ENCODE measurements around the gene WDR86. TPM values are rescaled to one million over a fixed set of nuclear protein-coding genes. Genes with fewer than 3 reads are reported as not detected.

The WDR86 gene
- total RNA-seq, 4 donors from 2014 or later, result 1.4 to 2.4 (median 2.0) TPM; not detected in 1

DNA sequence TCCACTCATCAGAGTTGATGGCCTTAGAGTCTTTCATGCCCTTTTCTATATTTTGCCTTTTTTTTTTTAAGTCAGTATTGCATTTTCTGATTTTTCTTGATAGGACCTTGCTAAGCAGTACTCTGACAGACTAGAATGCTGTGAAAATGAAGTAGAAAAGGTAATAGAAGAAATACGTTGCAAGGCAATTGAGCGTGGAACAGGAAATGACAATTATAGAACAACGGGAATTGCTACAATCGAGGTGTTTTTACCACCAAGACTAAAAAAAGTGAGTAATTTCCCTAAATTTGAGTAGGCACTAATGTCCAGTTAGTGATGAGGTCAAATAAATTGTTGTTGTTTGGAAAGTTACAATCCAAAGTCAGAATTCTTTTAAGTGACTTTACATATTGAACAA lies 60.9 kb downstream of the WDR86 start:
- intact Hi-C loops (cut with DNase I; ENCODE audit: low total_unique reads), result no loop called here
- TF ChIP-seq, protein P1, sequence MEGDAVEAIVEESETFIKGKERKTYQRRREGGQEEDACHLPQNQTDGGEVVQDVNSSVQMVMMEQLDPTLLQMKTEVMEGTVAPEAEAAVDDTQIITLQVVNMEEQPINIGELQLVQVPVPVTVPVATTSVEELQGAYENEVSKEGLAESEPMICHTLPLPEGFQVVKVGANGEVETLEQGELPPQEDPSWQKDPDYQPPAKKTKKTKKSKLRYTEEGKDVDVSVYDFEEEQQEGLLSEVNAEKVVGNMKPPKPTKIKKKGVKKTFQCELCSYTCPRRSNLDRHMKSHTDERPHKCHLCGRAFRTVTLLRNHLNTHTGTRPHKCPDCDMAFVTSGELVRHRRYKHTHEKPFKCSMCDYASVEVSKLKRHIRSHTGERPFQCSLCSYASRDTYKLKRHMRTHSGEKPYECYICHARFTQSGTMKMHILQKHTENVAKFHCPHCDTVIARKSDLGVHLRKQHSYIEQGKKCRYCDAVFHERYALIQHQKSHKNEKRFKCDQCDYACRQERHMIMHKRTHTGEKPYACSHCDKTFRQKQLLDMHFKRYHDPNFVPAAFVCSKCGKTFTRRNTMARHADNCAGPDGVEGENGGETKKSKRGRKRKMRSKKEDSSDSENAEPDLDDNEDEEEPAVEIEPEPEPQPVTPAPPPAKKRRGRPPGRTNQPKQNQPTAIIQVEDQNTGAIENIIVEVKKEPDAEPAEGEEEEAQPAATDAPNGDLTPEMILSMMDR (IDR thresholded peaks at IDR 0.05), result no peak
- TF ChIP-seq POLR2A (IDR thresholded peaks at IDR 0.05), result no peak
- WGBS, 2 donors, result 73 to 75% methylated on average over 4 of the region's 4 CpGs
- DNase-seq (ENCODE audit: low spot score in 2 of 2), result no peak
- H3K4me3 ChIP-seq (ENCODE audit: low read depth, poor library complexity, severe bottlenecking), result no peak overlapping the region

DNA sequence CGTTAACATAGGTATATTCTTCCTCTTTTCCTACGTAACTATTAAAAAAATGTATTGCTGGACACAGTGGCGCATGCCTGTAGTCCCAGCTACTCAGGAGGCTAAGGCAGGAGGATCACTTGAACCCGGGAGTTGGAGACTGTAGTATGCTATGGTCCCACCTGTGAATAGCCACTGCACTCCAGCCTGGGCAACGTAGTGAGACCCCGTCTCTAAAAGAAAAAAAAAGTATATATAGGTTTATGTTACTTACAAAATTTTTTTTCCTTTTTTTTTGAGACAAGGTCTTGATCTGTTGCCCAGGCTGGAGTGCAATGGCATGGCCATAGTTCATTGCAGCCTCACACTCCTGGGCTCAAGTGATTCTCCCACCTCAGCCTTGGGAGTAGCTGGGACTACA lies 62.6 kb downstream of the WDR86 start:
- 95 to 96% methylated on average over 6 of the region's 6 CpGs for WGBS, 2 donors
- no peak for DNase-seq (ENCODE audit: low spot score in 2 of 2)
- H3K4me3 ChIP-seq (ENCODE audit: low read depth, poor library complexity, severe bottlenecking), result no peak overlapping the region
- intact Hi-C loops (cut with DNase I; ENCODE audit: low total_unique reads), result no loop called here
- TF ChIP-seq POLR2A (IDR thresholded peaks at IDR 0.05), result no peak
- TF ChIP-seq, protein P1 (IDR thresholded peaks at IDR 0.05), result no peak

DNA sequence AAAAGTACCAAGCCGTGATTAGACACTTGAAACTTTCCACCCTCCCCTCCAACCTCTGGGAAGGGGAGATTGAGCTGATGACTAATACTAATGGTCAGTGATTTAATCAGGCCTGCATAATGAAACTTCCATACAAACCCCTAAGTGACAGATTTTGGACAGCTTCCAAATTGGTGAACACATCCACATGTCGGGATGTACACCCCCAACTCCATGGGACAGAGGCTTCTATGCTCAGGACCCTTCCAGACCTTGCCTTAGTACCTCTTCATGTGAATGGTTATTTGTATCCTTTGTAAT lies 63.4 kb downstream of the WDR86 start:
- intact Hi-C loops (cut with DNase I; ENCODE audit: low total_unique reads), result no loop called here

DNA sequence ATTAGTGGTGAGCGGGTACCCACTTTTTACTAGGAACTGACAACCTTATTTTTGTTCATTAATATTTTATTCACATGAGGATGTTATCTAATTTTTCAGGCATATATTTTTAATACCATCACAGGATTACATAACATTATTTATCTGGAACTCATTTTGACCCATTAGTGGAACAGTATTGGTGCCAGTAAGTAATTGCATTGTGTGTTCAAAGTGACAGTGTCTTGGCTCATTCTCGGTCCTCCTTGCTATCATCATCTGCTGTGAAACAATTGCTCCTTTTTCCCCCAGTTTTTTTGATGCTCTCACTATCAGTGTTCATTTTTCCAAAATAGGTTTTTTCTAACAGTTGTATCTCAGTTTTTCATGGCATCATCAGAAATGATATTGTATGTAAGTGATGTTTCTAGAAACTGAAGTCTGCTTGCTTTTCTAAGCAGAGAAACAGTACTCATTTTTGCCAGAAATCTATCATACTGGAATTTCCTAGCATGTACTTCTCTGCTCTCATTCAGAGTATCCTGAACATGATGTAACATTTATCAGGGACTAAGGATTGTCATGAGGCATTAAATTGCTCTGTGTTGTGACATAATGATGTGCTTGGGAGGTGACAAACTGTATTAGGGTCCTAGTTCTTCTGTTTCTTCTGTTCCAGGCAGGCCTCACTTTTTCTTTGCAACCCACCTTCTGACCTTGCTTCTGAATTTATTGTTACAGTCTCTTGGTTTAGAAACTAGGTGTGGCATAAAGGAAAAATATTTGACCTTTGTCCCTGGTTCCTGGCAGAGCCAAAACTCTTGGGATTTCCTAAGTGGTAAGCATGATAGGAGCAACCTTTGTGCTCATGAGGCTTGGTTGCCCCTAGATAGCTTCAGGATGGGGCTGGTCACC lies 64.0 kb downstream of the WDR86 start:
- no peak for DNase-seq (ENCODE audit: low spot score in 2 of 2)
- 72 to 80% methylated on average over 2 of the region's 2 CpGs for WGBS, 2 donors
- H3K4me3 ChIP-seq (ENCODE audit: low read depth, poor library complexity, severe bottlenecking), result no peak overlapping the region
- TF ChIP-seq, protein P1 (IDR thresholded peaks at IDR 0.05), result no peak
- TF ChIP-seq POLR2A (IDR thresholded peaks at IDR 0.05), result no peak
- intact Hi-C loops (cut with DNase I; ENCODE audit: low total_unique reads), result no loop called here

More for the DNA sequence above, 63.4 kb downstream of the WDR86 start:
- DNase-seq (ENCODE audit: low spot score in 2 of 2), result no peak
- 52 to 65% methylated on average over 2 of the region's 2 CpGs for WGBS, 2 donors
- TF ChIP-seq POLR2A (IDR thresholded peaks at IDR 0.05), result no peak
- TF ChIP-seq, protein P1 (IDR thresholded peaks at IDR 0.05), result no peak
- no peak overlapping the region for H3K4me3 ChIP-seq (ENCODE audit: low read depth, poor library complexity, severe bottlenecking)

DNA sequence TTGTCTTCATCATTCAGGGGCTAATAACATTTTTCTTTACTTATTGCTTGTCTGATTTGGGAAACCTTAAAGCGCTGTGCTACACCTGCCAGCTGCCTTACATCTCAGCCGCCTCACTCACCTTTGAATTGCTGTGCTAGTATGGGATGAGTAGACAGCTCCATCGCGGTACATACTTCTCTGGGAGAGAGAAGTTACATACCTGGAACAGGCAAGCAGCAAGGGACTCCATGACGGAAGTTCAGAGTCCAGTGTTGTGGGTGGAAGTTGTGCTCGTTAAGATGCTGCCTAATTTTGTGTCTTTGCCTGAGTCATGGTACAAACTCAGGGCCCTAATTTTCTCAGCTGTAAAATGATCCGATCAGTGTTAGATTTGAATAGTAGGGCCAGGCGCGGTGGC lies 66.3 kb downstream of the WDR86 start:
- TF ChIP-seq, protein P1 (IDR thresholded peaks at IDR 0.05), result no peak
- TF ChIP-seq POLR2A (IDR thresholded peaks at IDR 0.05), result no peak
- no peak for DNase-seq (ENCODE audit: low spot score in 2 of 2)
- H3K4me3 ChIP-seq (ENCODE audit: low read depth, poor library complexity, severe bottlenecking), result no peak overlapping the region
- intact Hi-C loops (cut with DNase I; ENCODE audit: low total_unique reads), result no loop called here
- WGBS, 2 donors, result 94 to 97% methylated on average over 9 of the region's 9 CpGs

DNA sequence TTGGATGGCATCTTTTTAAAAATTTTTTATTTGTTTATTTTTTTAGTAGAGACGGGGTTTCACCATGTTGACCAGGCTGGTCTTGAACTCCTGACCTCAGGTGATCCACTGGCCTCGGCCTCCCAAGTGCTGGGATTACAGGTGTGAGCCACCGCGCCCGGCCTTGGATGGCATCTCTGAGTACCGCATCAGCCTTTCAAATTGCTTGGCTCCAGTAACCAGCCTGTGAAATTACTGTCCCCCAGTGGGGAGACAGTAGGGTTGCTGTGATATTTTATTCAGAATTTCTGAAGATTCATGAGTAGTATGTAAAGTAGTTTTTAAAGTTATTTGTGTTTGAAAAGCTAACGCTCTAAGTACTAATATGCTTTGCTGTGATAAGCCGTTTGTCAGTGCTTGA lies 67.0 kb downstream of the WDR86 start:
- 49 to 53% methylated on average over 8 of the region's 8 CpGs for WGBS, 2 donors
- intact Hi-C loops (cut with DNase I; ENCODE audit: low total_unique reads), result no loop called here

More for the DNA sequence above, 67.0 kb downstream of the WDR86 start:
- DNase-seq (ENCODE audit: low spot score in 2 of 2), result no peak
- TF ChIP-seq POLR2A (IDR thresholded peaks at IDR 0.05), result no peak
- TF ChIP-seq, protein P1 (IDR thresholded peaks at IDR 0.05), result no peak
- H3K4me3 ChIP-seq (ENCODE audit: low read depth, poor library complexity, severe bottlenecking), result no peak overlapping the region
